GM21737 (cell line): Measurements from ENCODE around the gene NGRN.
"Not testable (repeated sequence)": the region's sequence is repeated elsewhere in the genome, so short reads cannot be mapped to it uniquely, and the experiment has no call there.

ENCODE experiments used
- ATAC-seq: cut with Tn5 transposase; IDR thresholded peaks from one replicate; pipeline ENCODE4 v1.9.1; 2021; ENCODE audit warnings: mild to moderate bottlenecking, moderate library complexity; ENCODE audit not compliant: unreplicated experiment

NGRN gene

GRCh38 chr15:90278467-90278866 is 13.0 kb downstream of the NGRN start:
- not testable (repeated sequence) for ATAC-seq

DNA sequence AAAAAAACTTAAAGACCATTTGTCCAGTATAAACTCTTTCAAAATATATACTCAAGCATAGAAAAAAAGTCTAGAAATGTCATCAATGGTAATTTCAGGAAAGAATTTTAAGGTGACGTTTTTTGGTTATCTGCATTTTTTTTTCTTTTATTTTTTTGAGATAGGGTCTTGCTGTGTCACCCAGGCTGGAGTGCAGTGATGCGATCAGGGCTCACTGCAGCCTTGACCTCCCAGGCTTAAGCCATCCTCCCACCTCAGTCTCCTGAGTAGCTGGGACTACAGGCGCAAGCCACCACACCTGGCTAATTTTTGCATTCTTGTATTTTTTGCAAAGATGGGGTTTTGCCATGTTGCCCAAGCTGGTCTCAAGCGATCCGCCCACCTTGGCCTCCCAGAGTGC is 15.3 kb downstream of the NGRN start:
- not testable (repeated sequence) for ATAC-seq

- ATAC-seq = not testable (repeated sequence)
Observed at GRCh38 chr15:90281637-90282036, 16.2 kb downstream of the NGRN start.

- ATAC-seq = no peak
Observed at GRCh38 chr15:90286678-90287077, 21.2 kb downstream of the NGRN start.

DNA sequence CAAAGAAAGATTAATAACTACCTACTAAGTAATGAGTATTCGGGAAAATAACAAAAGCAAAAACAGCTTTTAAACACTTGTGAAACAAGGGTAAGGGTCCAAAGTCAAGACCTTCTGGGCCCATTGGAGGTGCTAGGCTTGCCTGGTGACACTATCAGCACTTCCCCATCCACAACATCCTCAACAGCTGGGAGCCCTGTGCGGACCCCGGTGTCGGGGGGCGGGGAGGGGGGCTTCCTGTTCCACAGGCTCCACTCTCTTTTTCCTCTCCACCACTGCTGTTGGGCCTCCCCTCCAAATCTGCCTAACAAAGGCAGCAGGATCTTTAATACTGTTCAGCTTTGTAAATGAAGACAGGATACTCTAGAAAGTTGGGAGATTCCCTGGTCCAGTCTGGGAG is 21.6 kb downstream of the NGRN start:
- no peak for ATAC-seq

GRCh38 chr15:90287946-90288345 is 22.5 kb downstream of the NGRN start:
- no peak for ATAC-seq

- no peak for ATAC-seq
Observed at GRCh38 chr15:90291679-90292356, 26.3 kb downstream of the NGRN start.

GRCh38 chr15:90293040-90293810 is 27.8 kb downstream of the NGRN start:
- ATAC-seq = not testable (repeated sequence)

DNA sequence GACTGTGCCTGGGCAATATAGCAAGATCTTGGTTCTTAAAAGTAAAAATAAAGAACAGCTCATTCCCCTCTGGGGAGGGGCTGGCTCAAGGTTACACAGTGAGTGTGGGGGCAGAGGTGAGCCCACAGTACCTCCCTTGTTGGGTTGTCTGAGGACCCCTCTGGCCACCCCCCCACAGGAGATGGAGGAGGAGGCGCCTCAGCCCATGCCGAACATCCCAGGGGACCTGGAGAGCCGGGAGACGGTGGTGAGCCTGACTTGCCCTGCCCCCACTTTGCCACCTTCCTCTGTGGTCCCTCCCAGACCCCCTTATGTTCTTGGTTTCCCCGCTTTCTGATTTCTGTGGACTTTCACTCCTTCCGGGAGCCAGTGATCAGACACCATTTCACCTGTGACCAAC is 28.7 kb downstream of the NGRN start:
- no peak for ATAC-seq

DNA sequence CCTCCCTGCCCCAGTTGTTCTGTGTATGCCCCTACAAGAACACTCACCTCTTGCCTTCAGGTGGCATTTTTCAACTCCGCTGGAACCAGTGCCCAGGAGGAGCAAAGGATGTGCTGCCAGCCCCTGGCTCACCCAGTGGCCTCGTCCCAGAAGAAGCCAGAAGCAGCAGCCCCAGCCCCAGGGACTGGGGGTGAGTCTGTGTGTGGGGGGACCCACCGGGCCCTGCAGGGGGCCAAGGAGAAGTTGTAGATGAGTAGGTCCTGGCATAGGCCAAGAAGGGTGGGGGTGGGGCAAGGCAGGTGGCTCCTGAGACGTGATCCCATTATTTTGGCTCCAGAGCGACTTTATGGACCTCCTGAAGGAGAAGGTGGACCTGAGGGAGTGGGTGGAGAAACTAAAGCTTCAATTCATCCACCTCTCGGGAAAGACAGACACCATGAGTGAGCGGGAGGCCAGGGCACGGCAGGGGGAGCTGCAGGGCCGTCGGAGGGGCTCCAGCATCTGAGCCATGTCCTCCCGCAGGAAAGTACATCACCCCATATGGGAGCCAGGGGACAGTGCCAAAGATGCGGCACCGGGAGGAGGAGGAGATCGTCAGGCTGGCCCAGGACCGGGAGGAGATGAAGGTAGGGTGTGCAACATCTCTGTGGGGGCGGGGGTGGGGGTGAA is 29.3 kb downstream of the NGRN start:
- no peak for ATAC-seq

GRCh38 chr15:90295270-90295648 is 29.8 kb downstream of the NGRN start:
- ATAC-seq = no peak

- ATAC-seq = not testable (repeated sequence)
Observed at GRCh38 chr15:90296316-90296884, 30.9 kb downstream of the NGRN start.

DNA sequence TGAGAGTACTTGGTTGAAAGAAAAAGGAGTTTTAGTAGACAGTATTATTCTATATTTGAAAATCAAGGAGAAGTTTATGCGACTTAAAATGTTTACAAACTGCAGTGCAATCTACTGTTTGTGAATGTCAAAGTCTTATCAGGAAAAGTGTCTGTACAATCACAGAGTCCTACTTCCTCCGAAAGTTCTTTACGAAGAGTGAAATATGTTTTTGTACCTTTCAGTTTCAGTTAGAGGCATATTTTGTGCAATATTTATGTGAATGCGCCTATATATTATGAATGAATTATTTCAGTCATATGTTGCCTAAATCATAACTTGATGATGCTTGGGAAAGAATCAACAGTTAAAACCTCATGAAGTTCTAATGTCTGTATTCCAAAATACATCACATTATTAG is 31.5 kb downstream of the NGRN start:
- no peak for ATAC-seq

DNA sequence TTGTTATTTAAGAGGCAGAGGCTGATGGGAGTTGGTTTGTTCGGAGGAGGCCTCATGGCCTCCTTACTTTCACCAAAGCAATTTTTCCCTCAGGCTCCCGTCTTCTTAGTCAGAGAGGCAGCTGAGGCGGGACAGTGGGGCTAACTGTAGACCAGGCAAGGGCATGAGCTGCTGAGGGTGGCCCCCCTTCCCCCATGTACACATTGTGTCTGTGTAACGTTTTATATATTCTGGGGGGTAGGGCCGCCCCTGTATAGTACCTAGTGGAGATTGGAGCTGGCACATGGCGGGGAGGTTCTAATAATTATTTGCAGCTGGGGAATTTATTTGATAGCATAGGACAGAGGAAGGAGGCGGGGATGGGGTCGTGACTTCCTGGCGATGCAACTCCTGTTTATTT is 35.1 kb downstream of the NGRN start:
- no peak for ATAC-seq

DNA sequence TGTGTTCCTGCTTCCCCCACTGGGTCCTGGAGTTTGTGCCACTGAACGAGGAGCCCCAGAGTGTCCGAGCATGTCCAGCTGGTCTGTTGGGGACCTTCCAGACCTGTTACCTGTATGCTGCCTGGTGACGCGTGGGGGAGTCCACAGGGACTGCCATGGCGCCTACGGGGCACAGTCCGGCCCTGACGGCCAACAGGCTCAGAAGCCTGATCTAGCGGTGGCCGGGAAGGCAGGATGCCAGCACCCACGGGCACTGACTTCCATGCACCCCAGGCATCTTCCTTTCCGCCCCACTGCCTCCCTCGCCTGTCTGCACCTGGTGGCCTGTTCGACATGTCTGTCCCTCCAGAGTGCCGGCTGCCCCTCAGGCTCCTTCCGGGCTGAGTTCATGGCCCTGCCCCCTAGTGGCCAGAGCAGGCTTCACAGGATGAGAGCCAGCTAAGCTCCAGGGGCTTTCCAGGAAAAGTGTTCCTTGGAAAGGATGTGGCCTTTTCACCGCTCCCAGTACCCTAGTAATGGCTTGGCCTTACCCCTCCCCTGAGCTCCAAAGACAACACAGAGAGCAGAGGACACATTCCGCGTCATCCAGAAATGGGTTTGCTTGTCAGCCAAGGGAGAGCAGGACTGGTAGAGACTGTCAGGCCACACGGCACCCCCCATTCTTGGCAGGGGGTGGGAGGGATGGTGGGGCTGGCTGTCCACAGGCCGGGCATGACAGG is 35.7 kb downstream of the NGRN start:
- no peak for ATAC-seq

DNA sequence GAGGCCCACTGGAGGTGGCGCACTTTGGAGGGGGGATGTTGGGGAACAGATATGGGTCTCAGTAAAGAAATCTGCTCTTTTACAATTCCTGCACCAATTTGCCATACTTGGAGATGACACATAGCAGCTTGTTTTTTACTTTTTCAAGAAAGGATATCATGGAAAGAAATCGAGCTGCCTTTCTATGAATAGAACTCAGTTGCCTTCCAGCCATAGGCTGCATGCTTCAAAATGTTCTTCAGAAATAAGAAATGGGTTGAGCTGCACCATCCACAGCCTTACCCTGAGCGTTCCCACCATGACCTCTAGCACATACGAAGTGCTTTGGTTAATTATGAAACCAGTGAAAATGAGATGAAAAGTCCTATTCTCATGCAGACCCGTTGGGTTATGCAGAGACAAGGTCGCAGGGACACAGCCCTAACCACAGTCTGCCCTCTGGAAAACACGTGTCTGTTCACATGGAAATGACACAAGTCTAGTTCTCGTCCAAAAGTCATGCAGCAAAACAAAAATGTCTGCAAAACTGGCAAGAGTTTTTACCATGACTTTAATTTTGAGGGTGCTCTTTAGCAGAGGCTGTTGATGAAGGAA is 36.3 kb downstream of the NGRN start:
- ATAC-seq = no peak

- not testable (repeated sequence) for ATAC-seq
Observed at GRCh38 chr15:90305355-90305754, 39.9 kb downstream of the NGRN start.

DNA sequence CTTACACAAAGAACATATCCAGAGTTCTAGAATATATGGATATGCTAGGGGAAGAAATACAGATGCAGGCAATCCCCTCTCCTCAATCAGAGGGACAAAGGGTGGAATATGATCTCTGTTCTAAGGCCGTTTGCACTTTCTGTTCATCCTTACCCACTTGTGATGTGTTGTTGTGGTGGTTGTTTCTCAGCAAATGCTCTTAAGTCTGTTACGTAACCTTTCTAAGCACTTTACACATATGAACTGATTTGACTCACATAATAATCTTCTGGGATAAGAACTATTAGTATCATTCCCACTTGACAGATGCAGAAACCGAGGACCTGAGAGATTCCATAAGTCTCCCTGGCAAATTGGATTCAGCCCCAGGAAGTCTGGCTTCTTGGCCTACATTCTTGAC is 40.5 kb downstream of the NGRN start:
- ATAC-seq = no peak

- no peak for ATAC-seq
Observed at GRCh38 chr15:90306560-90306959, 41.1 kb downstream of the NGRN start.

DNA sequence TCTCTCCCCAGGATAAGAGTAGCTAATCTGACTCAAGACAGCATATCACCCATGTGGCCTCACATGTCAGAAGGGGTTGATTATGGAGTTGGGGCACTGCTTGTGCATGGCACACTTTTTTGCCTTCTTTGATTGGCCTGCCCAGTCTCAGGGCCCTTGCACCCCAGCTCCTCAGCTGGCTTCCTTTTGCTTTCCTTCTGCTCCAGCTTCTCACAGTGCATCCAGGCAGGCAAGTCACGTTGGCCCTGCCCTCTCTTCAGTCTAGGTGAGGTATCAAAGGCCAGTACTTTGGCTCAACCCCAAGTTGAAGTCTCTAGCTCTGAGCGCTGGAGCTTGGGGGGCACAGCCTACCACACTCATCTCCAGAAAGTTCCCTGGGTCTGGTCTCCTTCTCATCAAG is 42.2 kb downstream of the NGRN start:
- no peak for ATAC-seq

- ATAC-seq = no peak
Observed at GRCh38 chr15:90309020-90309419, 43.5 kb downstream of the NGRN start.
